Nephron progenitor cell (in vitro differentiated cells): Measurements from ENCODE around the gene SCYL3.
A peak's percentile ranks its signal among the peaks of the same experiment; 100 is the strongest.
"Not testable (repeated sequence)": the region's sequence is repeated elsewhere in the genome, so short reads cannot be mapped to it uniquely, and the experiment has no call there.

Source experiments
- DNase-seq: peaks from one replicate; pipeline ENCODE4 v3.0.0; 2021
- H3K27ac Mint-ChIP-seq: 2 replicates; pipeline ENCODE4 v1.8.0; 2021; ENCODE audit warnings: mild to moderate bottlenecking, moderate library complexity, mixed read lengths
- H3K27me3 Mint-ChIP-seq: 2 replicates; pipeline ENCODE4 v1.8.0; 2021; ENCODE audit warnings: mild to moderate bottlenecking, low read depth, mixed read lengths; ENCODE audit not compliant: poor library complexity
- H3K36me3 Mint-ChIP-seq: 2 replicates; pipeline ENCODE4 v1.8.0; 2021; ENCODE audit warnings: low read depth, mixed read lengths
- H3K4me1 Mint-ChIP-seq: 2 replicates; pipeline ENCODE4 v1.8.0; 2021; ENCODE audit warnings: mixed read lengths
- H3K4me3 Mint-ChIP-seq: 2 replicates; pipeline ENCODE4 v1.8.0; 2021; ENCODE audit warnings: mild to moderate bottlenecking, moderate library complexity, mixed read lengths
- H3K9me3 Mint-ChIP-seq: 2 replicates; pipeline ENCODE4 v1.8.0; 2021; ENCODE audit warnings: mild to moderate bottlenecking, moderate library complexity, mixed read lengths
- CTCF ChIP-seq: fragments of 200-600 bp; sonication (generic); IDR thresholded peaks from 2 replicates; pipeline ENCODE4 v1.5.0; 2021; ENCODE audit warnings: antibody characterized with exemption

The SCYL3 gene

GRCh38 chr1:169814265-169814664, 79.4 kb downstream of the SCYL3 start:
- no peak for TF ChIP-seq CTCF
- Mint-ChIP-seq H3K9me3 (peaks cover 43% of the 10 kb centered on the region), H3K36me3 (peaks cover 79% of the 10 kb centered on the region)

GRCh38 chr1:169812131-169812530, 81.6 kb downstream of the SCYL3 start:
- Mint-ChIP-seq H3K36me3 (peaks cover 58% of the 10 kb centered on the region), H3K27ac (no peak overlapping the region), H3K9me3 (peaks cover 30% of the 10 kb centered on the region), H3K27me3 (no peaks in the 10 kb centered on the region), H3K4me3 (no peak overlapping the region), H3K4me1 (no peaks in the 10 kb centered on the region)
- no peak for DNase-seq
- no peak for TF ChIP-seq CTCF

More at GRCh38 chr1:169814265-169814664, 79.4 kb downstream of the SCYL3 start:
- Mint-ChIP-seq H3K27ac (no peak overlapping the region), H3K4me3 (no peak overlapping the region), H3K27me3 (no peaks in the 10 kb centered on the region), H3K4me1 (no peaks in the 10 kb centered on the region)
- no peak for DNase-seq

GRCh38 chr1:169811418-169812035, 82.2 kb downstream of the SCYL3 start:
- not testable (repeated sequence) for H3K4me3 Mint-ChIP-seq, H3K27ac Mint-ChIP-seq, H3K27me3 Mint-ChIP-seq, H3K4me1 Mint-ChIP-seq, DNase-seq
- Mint-ChIP-seq H3K9me3 (peaks cover 27% of the 10 kb centered on the region), H3K36me3 (peaks cover 53% of the 10 kb centered on the region)

GRCh38 chr1:169809370-169810095, 84.2 kb downstream of the SCYL3 start:
- H3K4me3 Mint-ChIP-seq: no peak overlapping the region
- TF ChIP-seq CTCF: peak; percentile 56
- H3K4me1 Mint-ChIP-seq: no peaks in the 10 kb centered on the region
- peak overlapping the region; percentile 14 for H3K27ac Mint-ChIP-seq
- H3K9me3 Mint-ChIP-seq: peaks cover 13% of the 10 kb centered on the region
- H3K27me3 Mint-ChIP-seq: no peaks in the 10 kb centered on the region
- H3K36me3 Mint-ChIP-seq: peaks cover 33% of the 10 kb centered on the region
- peak; percentile 15 for DNase-seq

GRCh38 chr1:169804941-169805340, 88.8 kb downstream of the SCYL3 start:
- Mint-ChIP-seq H3K4me1 (no peaks in the 10 kb centered on the region), H3K27ac (no peak overlapping the region), H3K4me3 (no peak overlapping the region), H3K27me3 (no peaks in the 10 kb centered on the region), H3K36me3 (peaks cover 7% of the 10 kb centered on the region), H3K9me3 (no peaks in the 10 kb centered on the region)
- no peak for DNase-seq
- TF ChIP-seq CTCF: no peak

GRCh38 chr1:169802888-169803287, 90.8 kb downstream of the SCYL3 start:
- H3K36me3 Mint-ChIP-seq: peaks cover 13% of the 10 kb centered on the region
- no peaks in the 10 kb centered on the region for H3K27me3 Mint-ChIP-seq
- DNase-seq: no peak
- H3K4me3 Mint-ChIP-seq: no peak overlapping the region
- H3K27ac Mint-ChIP-seq: no peak overlapping the region
- no peaks in the 10 kb centered on the region for H3K9me3 Mint-ChIP-seq
- no peak for TF ChIP-seq CTCF
- no peaks in the 10 kb centered on the region for H3K4me1 Mint-ChIP-seq
